ENCODE data around the gene LRCH3.

GRCh38 chr3:197749315-197749600, 41.8 kb upstream of the LRCH3 start:
- TF ChIP-seq CTCF (IDR thresholded peaks at IDR 0.05 in 2 of 3, conservative IDR thresholded peaks at IDR 0.05 in 1 of 3; ENCODE audit: insufficient read depth in 2 of 3, low read depth in 1 of 3, low read length in 3 of 3) (no peak), E4F1 (CRISPR knock-in tag; IDR thresholded peaks at IDR 0.05; ENCODE audit: borderline replicate concordance) (no peak), ZFP30 (CRISPR knock-in tag; IDR thresholded peaks at IDR 0.05; ENCODE audit: borderline replicate concordance) (no peak), YY1 (IDR thresholded peaks at IDR 0.05; ENCODE audit: borderline replicate concordance in 1 of 3, control insufficient read depth in 1 of 3, extremely low read depth in 1 of 3, insufficient read depth in 3 of 3, insufficient read length in 1 of 3, insufficient replicate concordance in 2 of 3, low read depth in 1 of 3, low read length in 2 of 3) (no peak), EP300 (IDR thresholded peaks at IDR 0.05; ENCODE audit: low read length) (no peak), EGR1 (conservative IDR thresholded peaks at IDR 0.05) (no peak), TAF1 (IDR thresholded peaks at IDR 0.05; ENCODE audit: control insufficient read depth, extremely low read depth, insufficient read depth, low read length, severe bottlenecking) (no peak), PATZ1 (CRISPR knock-in tag; IDR thresholded peaks at IDR 0.05; ENCODE audit: borderline replicate concordance) (no peak), TBP (optimal IDR thresholded peaks at IDR 0.05; ENCODE audit: low read depth, low read length) (no peak), STAT6 (CRISPR knock-in tag; IDR thresholded peaks at IDR 0.05) (no peak), EZH2 (IDR thresholded peaks at IDR 0.05; ENCODE audit: borderline replicate concordance, low read depth, low read length) (no peak), MYC (IDR thresholded peaks at IDR 0.05; ENCODE audit: low read depth, low read length) (no peak), MYC (CRISPR knock-in tag; IDR thresholded peaks at IDR 0.05; ENCODE audit: borderline replicate concordance, low read depth) (no peak), MTF1 (CRISPR knock-in tag; IDR thresholded peaks at IDR 0.05; ENCODE audit: borderline replicate concordance) (no peak), POLR2A (conservative IDR thresholded peaks at IDR 0.05) (no peak)
